ENCODE results near the gene KIF22. TPM values are rescaled to one million over a fixed set of nuclear protein-coding genes. Genes with fewer than 3 reads are reported as not detected.

KIF22 gene
- total RNA-seq, 6 experiments from 2014 or later = 26.4 to 50.3 (median 48.9) TPM

DNA sequence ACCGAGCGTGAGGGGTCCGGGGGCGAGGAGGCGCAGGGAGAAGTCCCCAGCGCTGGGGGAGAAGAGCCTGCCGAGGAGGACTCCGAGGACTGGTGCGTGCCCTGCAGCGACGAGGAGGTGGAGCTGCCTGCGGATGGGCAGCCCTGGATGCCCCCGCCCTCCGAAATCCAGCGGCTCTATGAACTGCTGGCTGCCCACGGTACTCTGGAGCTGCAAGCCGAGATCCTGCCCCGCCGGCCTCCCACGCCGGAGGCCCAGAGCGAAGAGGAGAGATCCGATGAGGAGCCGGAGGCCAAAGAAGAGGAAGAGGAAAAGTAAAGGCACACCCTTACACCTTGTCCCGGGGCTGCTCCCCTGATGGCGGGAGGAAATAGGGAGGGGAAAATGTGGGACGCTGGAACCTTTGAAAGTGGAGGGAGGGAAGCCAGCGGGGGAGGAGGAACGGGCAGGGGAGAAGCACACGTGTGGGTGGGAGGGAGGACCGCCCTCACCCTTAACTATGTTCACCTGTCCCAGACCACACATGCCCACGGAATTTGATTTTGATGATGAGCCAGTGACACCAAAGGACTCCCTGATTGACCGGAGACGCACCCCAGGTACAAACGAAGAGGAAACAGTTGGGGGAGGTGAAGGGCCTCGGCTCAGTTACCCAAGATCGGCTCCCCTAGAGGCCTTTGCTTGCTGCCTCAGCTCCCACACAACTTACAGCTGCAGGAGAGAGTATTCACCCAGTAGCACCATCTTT lies 26.3 kb downstream of the KIF22 start:
- Mint-ChIP-seq H3K27me3 (ENCODE audit: insufficient read depth) (peaks cover 5% of the 10 kb centered on the region), H3K27ac (peak overlapping the region; percentile 96), H3K4me1 (ENCODE audit: low read depth) (peaks cover 78% of the 10 kb centered on the region), H3K4me3 (peak overlapping the region; percentile 94), H3K36me3 (ENCODE audit: low read depth) (peaks cover 35% of the 10 kb centered on the region), H3K9me3 (no peaks in the 10 kb centered on the region)
- TF ChIP-seq, protein P1, sequence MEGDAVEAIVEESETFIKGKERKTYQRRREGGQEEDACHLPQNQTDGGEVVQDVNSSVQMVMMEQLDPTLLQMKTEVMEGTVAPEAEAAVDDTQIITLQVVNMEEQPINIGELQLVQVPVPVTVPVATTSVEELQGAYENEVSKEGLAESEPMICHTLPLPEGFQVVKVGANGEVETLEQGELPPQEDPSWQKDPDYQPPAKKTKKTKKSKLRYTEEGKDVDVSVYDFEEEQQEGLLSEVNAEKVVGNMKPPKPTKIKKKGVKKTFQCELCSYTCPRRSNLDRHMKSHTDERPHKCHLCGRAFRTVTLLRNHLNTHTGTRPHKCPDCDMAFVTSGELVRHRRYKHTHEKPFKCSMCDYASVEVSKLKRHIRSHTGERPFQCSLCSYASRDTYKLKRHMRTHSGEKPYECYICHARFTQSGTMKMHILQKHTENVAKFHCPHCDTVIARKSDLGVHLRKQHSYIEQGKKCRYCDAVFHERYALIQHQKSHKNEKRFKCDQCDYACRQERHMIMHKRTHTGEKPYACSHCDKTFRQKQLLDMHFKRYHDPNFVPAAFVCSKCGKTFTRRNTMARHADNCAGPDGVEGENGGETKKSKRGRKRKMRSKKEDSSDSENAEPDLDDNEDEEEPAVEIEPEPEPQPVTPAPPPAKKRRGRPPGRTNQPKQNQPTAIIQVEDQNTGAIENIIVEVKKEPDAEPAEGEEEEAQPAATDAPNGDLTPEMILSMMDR (IDR thresholded peaks at IDR 0.05) = no peak
- peak; percentile 61 for DNase-seq

DNA sequence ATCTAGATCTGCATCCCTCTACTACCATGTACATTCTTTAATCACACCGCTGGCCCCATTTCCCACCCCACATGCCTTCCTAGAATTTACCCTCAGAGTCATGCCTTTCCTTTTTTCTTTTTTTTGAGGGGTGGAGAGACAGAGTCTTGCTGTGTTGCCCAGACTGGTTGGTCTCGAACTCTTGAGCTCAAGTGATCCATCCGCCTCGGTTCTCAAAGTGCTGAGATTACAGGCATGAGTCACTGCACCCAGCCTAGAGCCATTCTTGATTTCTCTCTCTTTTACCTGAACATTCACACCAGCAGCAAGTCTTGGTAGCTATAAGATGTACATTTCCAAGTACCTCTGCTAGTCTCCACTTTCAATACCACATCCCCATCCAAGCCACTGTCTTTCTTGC lies 27.5 kb downstream of the KIF22 start:
- peaks cover 5% of the 10 kb centered on the region for H3K27me3 Mint-ChIP-seq (ENCODE audit: insufficient read depth)
- H3K4me1 Mint-ChIP-seq (ENCODE audit: low read depth) = peaks cover 79% of the 10 kb centered on the region
- H3K9me3 Mint-ChIP-seq = no peaks in the 10 kb centered on the region
- no peak for DNase-seq
- peaks cover 41% of the 10 kb centered on the region for H3K36me3 Mint-ChIP-seq (ENCODE audit: low read depth)
- peak overlapping the region; percentile 29 for H3K27ac Mint-ChIP-seq
- H3K4me3 Mint-ChIP-seq = peak overlapping the region; percentile 76
- TF ChIP-seq, protein P1 (IDR thresholded peaks at IDR 0.05) = no peak

DNA sequence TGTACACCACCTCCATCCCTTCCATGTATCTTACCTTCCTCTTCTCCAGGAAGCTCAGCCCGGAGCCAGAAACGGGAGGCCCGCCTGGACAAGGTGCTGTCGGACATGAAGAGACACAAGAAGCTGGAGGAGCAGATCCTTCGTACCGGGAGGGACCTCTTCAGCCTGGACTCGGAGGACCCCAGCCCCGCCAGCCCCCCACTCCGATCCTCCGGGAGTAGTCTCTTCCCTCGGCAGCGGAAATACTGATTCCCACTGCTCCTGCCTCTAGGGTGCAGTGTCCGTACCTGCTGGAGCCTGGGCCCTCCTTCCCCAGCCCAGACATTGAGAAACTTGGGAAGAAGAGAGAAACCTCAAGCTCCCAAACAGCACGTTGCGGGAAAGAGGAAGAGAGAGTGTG lies 29.0 kb downstream of the KIF22 start:
- H3K27ac Mint-ChIP-seq = peak overlapping the region; percentile 99

DNA sequence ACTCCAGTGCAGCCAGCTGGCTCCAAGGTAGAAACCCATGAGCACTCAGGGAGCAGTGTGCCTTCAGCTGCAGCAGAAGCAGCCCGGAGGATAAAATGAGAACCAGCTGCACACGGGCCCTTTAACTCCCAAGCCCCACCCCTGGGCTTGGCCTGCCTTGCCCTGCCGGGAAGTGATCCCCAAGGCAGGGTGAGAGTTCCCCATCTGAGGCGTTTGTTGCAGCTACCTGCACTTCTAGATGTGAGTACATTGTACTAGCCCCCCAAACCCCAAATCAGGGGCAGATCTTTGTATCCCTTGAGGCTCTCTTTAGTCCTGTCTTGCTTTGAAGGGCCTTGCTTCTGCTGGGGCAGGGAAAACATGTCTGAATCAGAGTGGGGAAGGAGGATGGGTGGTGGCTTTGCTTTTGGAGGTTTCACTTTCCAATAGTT lies 29.7 kb downstream of the KIF22 start, which contains the start of gene MVP:
Gene MVP, plus strand, starts transcription at position 192 of the 431 bp plus-strand sequence. CDS start 10,088 bp downstream, outside the sequence.
- H3K4me3 Mint-ChIP-seq = peak within 1 kb of the TSS; percentile 98
- H3K27ac Mint-ChIP-seq = peak within 1 kb of the TSS; percentile 99
- peaks cover 41% of the 10 kb centered on the region for H3K36me3 Mint-ChIP-seq (ENCODE audit: low read depth)
- peak; percentile 48 for DNase-seq
- TF ChIP-seq, protein P1 (IDR thresholded peaks at IDR 0.05) = no peak
- H3K9me3 Mint-ChIP-seq = no peaks in the 10 kb centered on the region
- H3K4me1 Mint-ChIP-seq (ENCODE audit: low read depth) = peaks cover 82% of the 10 kb centered on the region
- H3K27me3 Mint-ChIP-seq (ENCODE audit: insufficient read depth) = peaks cover 10% of the 10 kb centered on the region

More for the DNA sequence above, 29.0 kb downstream of the KIF22 start:
- Mint-ChIP-seq H3K4me1 (ENCODE audit: low read depth) (peaks cover 82% of the 10 kb centered on the region), H3K4me3 (peak overlapping the region; percentile 98), H3K36me3 (ENCODE audit: low read depth) (peaks cover 41% of the 10 kb centered on the region), H3K9me3 (no peaks in the 10 kb centered on the region), H3K27me3 (ENCODE audit: insufficient read depth) (peaks cover 5% of the 10 kb centered on the region)
- TF ChIP-seq, protein P1 (IDR thresholded peaks at IDR 0.05) = peak; percentile 36
- no peak for DNase-seq

DNA sequence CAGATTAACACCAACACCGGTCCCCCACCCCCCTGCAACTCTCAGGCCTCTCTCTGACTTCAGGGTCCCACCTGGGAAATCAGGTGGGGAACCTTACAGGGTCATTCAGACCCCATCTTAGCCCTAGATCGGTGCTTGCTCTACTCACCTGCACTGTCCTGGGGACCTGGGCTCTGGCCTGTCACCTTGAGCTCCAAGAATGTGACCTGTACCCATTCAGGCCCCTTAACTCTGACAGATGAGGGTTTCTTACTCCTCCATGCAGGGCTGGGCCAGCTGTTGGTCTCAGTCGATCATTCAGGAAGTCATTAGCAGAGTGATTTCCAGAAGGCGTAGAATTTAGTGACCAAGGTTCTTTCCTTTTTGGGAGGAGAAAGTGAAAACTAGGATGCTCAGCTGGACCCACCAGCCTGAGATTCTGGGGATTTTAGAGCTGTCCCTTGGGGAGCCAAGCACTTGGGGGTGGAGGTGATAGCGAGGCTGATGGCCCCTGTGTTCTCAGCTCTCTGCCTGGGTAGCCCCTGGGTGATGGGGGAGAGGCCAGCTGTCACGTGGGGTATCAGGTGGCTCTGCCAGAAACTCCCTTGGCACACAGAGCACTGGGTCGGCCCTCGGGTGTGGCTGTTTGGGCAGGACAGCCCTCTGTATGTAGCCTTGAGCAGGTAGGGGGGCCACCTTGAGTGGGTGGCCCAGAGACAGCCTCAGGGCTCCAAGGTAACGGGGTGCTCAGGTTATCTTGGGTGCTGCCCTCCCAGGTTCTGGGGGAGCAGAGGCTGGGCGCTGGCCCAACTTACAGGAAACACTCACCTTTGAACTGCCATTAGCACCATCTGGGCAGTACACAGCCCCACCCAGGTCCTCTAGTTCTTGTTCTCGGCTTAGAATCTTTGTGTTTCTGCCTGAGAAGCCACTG lies 30.4 kb downstream of the KIF22 start:
- DNase-seq = no peak
- TF ChIP-seq, protein P1 (IDR thresholded peaks at IDR 0.05) = no peak
- Mint-ChIP-seq H3K4me3 (peak overlapping the region; percentile 98), H3K9me3 (no peaks in the 10 kb centered on the region), H3K27me3 (ENCODE audit: insufficient read depth) (peaks cover 10% of the 10 kb centered on the region), H3K4me1 (ENCODE audit: low read depth) (peaks cover 82% of the 10 kb centered on the region), H3K36me3 (ENCODE audit: low read depth) (peaks cover 41% of the 10 kb centered on the region), H3K27ac (peak overlapping the region; percentile 99)

Measured in HFFc6 (cell line).